CD1c-positive myeloid dendritic cell (primary cell): ENCODE data around the gene CCNYL1.
A peak's percentile ranks its signal among the peaks of the same experiment; 100 is the strongest.

Experiments used
- DNase-seq: peaks from one replicate; pipeline ENCODE4 v3.0.0-alpha.2; 2016; ENCODE audit errors: extremely low spot score

CCNYL1 gene

DNA sequence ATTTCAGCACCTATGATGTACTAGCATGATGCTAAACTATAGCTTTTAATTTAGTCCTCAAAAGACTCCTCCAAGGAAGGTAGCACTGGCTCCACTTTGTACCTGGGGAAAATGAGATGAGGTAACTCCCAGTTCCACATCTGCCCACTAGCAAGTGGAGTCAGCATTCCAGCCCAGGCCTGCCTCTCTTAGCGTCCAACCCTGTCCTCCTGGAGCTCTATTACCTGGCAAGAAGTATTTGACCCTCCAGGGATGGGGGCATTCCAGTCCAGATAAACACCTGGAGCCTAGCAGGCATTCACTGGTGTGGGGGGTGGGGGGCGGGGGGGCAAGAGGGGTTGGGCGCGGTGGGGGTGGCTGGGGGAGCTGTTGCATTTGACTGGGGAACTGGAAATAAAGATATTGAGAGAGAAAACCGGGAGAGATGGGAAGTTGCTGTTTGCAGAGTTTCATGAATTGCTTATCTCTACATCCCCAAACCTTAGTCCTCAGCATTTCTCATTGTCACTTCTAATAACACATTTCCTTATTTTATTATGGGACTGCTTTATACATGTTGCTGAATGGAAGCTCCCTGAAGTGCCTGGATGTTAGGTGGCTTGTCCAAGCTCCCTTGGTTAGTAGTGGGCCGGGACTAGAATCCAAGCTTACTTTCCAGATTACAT is 80.3 kb downstream of the CCNYL1 start:
- DNase-seq, result peak; percentile 46

DNA sequence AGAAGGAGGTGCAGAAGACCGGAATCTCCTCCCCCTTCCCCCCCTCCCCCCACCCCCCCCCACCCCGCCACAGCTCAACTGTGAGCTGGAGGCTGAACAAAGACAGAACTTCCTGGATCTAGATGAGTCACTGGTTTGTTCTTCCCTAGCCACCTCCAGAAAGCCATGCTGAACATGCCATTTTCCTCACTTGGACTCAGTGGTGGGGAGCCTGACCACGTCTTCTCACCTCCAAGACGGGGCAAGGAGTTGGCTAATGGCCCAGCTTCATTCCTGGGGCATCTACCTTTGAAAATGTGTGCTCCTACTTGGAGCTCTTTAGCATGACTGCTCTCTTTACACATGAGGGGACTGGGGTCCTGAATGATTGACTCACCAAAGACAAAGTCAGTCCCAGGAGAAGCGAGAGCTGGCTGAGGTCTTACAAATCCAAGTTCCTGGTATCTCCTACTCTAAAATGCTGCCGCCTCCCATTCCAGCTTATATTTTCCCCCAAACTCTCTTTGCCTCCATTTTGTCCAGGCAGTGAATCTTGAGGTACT is 80.9 kb downstream of the CCNYL1 start:
- DNase-seq, result peak; percentile 68

DNA sequence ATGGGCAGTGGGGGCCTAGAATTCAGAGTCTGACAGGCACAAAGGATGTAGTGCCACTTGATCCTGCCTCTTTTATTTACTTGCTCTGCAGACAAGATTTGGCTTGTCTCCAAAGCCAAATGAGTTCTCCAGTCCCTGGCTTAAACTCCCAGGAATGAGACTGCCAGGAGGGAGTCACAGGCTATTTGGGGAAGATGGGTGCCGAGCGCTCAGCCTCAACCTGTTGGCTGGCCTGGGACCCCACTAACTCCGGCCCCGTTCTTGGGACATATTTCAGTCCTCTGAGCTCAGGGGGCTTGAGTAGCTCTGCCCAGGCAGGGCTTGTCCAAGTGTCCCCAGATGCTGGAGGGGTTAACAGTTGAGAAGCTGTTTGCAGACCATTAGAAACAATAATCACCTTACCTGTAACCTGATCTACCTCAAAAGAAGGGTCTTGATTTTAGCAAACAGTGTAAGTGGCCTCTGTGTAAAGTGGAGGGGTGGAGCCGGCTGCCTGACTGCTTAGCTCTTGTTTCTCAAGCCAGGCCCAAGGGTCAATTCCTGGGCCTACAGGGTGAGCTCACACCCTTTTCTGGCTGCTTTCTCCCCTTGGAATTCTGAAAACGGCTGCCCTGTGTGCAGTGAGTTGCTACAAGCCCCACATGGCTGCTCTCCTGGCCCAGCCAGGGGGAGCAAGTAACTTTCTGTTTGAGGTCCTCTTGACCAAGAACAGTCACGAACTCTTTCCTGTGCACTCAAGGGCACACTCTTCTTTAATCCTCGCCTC is 85.3 kb downstream of the CCNYL1 start:
- no peak for DNase-seq

DNA sequence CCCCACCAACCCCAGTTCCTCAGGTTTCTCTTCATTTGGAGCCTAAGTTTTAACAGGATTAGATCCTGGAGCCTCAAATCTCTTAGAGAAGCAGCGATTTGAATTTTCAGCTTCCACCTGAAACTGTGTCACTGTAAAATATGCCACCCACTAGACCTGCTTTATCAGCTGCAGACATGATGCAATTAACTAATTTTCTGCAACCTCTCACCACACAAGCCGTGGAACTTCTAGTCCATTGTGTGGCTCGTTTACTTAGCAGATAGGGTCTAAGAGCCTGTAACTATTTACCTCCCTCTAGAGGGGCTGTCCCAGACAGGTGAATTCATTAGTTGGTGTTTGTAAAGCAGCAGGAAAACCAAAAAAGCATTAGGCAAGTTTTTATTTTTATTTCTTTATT is 89.8 kb downstream of the CCNYL1 start:
- no peak for DNase-seq

DNA sequence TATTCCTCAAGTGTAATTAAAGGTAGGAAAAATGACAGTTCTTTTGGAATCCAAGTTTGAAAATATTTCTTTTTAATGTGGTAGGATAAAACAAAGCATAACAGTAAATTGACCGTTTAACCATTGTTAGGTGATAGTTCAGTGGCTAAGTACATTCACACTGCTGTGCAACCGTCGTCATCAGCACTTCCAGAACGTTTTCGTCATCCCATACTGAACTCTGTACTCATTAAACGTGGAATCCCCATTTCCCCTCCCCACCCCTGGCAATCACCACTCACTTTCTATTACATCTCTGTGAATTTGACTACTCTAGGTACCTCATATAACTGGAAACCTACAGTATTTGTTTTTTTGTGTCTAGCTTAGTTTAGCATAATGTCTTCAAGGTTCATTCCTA is 91.2 kb downstream of the CCNYL1 start:
- DNase-seq, result no peak
